ENCODE data around the gene DCAF7.

DNA sequence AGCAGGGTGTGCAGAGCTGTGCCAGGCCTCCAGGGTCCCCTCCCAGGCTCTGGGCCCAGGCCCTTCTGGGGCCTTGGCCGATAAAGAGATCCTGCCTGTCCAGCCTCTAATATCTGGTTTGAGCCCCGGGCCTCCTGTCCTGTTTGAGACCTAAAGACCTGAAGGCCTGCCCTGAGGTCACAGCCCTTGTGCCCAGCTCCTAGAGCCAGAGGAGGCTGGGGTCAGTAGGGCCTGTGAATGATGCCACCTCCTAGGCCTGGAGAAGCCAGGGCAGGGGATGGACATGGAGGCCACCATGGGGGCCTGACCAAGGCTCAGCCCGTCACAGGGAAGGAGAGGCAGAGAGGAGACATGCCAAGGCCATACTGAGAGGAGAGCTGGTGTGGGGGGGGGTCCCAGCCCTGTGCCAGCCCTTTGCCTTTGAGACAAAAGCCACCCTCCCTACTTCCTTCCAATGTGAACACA, 19.7 kb upstream of the DCAF7 start:
- TF ChIP-seq YY1 (IDR thresholded peaks at IDR 0.05; ENCODE audit: insufficient read depth, insufficient read length) = no peak
- TF ChIP-seq ZNF274 (IDR thresholded peaks at IDR 0.05; ENCODE audit: low read depth, low read length) = no peak
- no peak for TF ChIP-seq SUZ12 (IDR thresholded peaks at IDR 0.05; ENCODE audit: extremely low read depth, insufficient read depth, insufficient read length)

Data from NT2/D1 (cell line).